Progenitor cell of endocrine pancreas (in vitro differentiated cells): ENCODE measurements around the gene SLAMF9. TPM values are rescaled to one million over a fixed set of nuclear protein-coding genes. Genes with fewer than 3 reads are reported as not detected.

Experiments used
- DNase-seq: peaks from one replicate; pipeline ENCODE4 v3.0.0; 2021; ENCODE audit warnings: low spot score; ENCODE audit not compliant: unreplicated experiment
- H3K27ac Mint-ChIP-seq: 2 replicates; pipeline ENCODE4 v1.8.0; 2021; ENCODE audit warnings: mild to moderate bottlenecking, moderate library complexity, mixed read lengths
- H3K27me3 Mint-ChIP-seq: 2 replicates; pipeline ENCODE4 v1.8.0; 2021; ENCODE audit warnings: mixed read lengths
- H3K36me3 Mint-ChIP-seq: 2 replicates; pipeline ENCODE4 v1.8.0; 2022; ENCODE audit warnings: mixed read lengths; ENCODE audit not compliant: insufficient read depth
- H3K4me1 Mint-ChIP-seq: 2 replicates; pipeline ENCODE4 v1.8.0; 2021; ENCODE audit warnings: low read depth, mixed read lengths
- H3K4me3 Mint-ChIP-seq: 2 replicates; pipeline ENCODE4 v1.8.0; 2021; ENCODE audit warnings: low read depth, mild to moderate bottlenecking, moderate library complexity, mixed read lengths
- H3K9me3 Mint-ChIP-seq: 2 replicates; pipeline ENCODE4 v1.8.0; 2021; ENCODE audit warnings: low read depth, mixed read lengths
- CTCF ChIP-seq: fragments of 200-600 bp; sonication (generic); IDR thresholded peaks from one replicate; pipeline ENCODE4 v1.5.0; 2021; ENCODE audit warnings: antibody characterized with exemption, mild to moderate bottlenecking; ENCODE audit not compliant: unreplicated experiment
- total RNA-seq: library from RNA; stranded (reverse); gene quantifications from 2 replicates; pipeline ENCODE4 v1.2.1, GENCODE V29; 2021

The SLAMF9 gene
- total RNA-seq, 1 donor from 2014 or later = not detected

DNA sequence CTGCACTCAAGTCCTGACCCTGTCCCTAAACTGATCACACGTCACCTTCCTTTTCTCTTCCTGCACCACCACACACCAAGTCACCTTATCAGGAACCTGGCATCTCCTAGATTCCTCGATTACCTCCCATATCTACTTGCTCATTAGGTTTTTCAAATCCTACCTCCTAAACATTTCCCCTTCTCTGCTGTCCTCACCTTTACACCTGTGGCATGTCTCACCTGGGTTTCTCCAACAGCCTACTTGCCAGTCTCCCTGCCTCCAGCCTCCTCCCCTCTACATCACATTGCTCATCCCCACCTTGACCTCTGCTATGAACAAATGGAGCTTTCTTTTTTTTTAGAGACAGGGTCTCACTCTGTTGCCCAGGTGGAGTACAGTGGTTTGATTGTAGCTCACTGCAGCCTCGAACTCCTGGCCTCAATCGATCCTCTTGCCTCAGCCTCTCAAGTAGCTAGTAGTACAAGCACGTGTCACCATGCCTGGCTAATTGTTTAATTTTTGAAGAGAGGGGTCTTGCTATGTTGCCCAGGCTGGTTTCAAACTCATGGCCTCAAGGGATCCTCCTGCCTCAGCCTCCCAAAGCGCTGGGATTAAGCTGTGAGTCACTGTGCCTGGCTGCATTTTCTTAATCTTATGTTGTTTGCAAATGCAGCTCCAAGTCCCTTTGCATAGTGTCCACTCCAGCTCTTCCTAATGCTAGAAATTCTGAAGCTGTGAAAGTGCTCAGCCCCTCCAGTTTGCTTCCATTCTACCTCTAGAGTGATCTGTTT lies 14.9 kb downstream of the SLAMF9 start:
- no peak for TF ChIP-seq CTCF
- no peak for DNase-seq
- no peak overlapping the region for H3K27ac Mint-ChIP-seq
- H3K9me3 Mint-ChIP-seq = no peaks in the 10 kb centered on the region
- H3K36me3 Mint-ChIP-seq = peaks cover 27% of the 10 kb centered on the region
- peak overlapping the region; percentile 41 for H3K4me3 Mint-ChIP-seq
- peaks cover 53% of the 10 kb centered on the region for H3K4me1 Mint-ChIP-seq
- no peaks in the 10 kb centered on the region for H3K27me3 Mint-ChIP-seq

GRCh38 chr1:159938211-159938852 lies 15.7 kb downstream of the SLAMF9 start:
- H3K36me3 Mint-ChIP-seq = peaks cover 34% of the 10 kb centered on the region
- H3K4me3 Mint-ChIP-seq = no peak overlapping the region

GRCh38 chr1:159937054-159937750 lies 16.8 kb downstream of the SLAMF9 start:
- peaks cover 37% of the 10 kb centered on the region for H3K36me3 Mint-ChIP-seq
- DNase-seq = no peak
- no peaks in the 10 kb centered on the region for H3K27me3 Mint-ChIP-seq
- H3K4me3 Mint-ChIP-seq = peak overlapping the region; percentile 6
- H3K9me3 Mint-ChIP-seq = no peaks in the 10 kb centered on the region
- no peak for TF ChIP-seq CTCF
- H3K4me1 Mint-ChIP-seq = peaks cover 41% of the 10 kb centered on the region
- no peak overlapping the region for H3K27ac Mint-ChIP-seq

More at GRCh38 chr1:159938211-159938852, 15.7 kb downstream of the SLAMF9 start:
- H3K4me1 Mint-ChIP-seq = peaks cover 48% of the 10 kb centered on the region
- H3K27me3 Mint-ChIP-seq = no peaks in the 10 kb centered on the region
- no peak for DNase-seq
- no peak for TF ChIP-seq CTCF
- H3K9me3 Mint-ChIP-seq = no peaks in the 10 kb centered on the region
- H3K27ac Mint-ChIP-seq = peak overlapping the region; percentile 19

GRCh38 chr1:159936273-159936904 lies 17.6 kb downstream of the SLAMF9 start:
- Mint-ChIP-seq H3K36me3 (peaks cover 40% of the 10 kb centered on the region), H3K4me3 (no peak overlapping the region), H3K4me1 (peaks cover 36% of the 10 kb centered on the region), H3K27me3 (no peaks in the 10 kb centered on the region), H3K27ac (no peak overlapping the region), H3K9me3 (no peaks in the 10 kb centered on the region)
- TF ChIP-seq CTCF = peak; percentile 96
- peak; percentile 86 for DNase-seq

DNA sequence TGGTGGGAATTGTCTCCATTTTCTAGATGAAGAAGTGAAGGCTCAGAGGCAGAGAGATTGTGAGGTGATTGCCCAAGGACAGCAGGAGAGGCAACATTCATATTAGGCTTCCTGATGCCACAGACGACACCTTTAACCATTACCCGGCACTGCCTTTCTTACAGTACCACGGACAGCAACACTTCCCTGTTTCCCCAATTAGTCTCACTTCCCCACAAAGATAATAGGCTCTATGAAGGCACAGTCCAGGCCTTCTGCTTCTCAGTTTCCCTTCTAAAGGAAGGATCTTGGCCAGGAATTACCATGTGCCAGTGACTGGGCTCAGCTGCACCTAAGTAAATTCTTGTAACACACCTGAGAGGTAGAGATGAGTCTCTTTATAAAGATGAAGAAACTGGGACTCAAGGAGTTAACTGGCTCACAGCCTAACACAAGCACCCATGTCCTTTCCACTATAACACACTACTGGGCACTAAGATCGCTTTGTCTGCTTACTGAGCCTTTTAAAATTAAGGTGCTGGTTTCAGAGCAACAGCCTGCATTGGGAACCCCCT lies 18.2 kb downstream of the SLAMF9 start:
- TF ChIP-seq CTCF = no peak
- H3K27me3 Mint-ChIP-seq = no peaks in the 10 kb centered on the region
- no peak overlapping the region for H3K27ac Mint-ChIP-seq
- no peaks in the 10 kb centered on the region for H3K9me3 Mint-ChIP-seq
- no peak overlapping the region for H3K4me3 Mint-ChIP-seq
- peaks cover 41% of the 10 kb centered on the region for H3K36me3 Mint-ChIP-seq
- peaks cover 31% of the 10 kb centered on the region for H3K4me1 Mint-ChIP-seq
- DNase-seq = no peak
